Sciatic nerve (tissue), 2 donors: ENCODE data around the gene SLC17A3. TPM values are rescaled to one million over a fixed set of nuclear protein-coding genes. Genes with fewer than 3 reads are reported as not detected.

Experiments
- ATAC-seq: fragments of 200-7000 bp; cut with Tn5 transposase; one replicate; pipeline ENCODE4 v1.9.1; 2020; ENCODE audit warnings: mild to moderate bottlenecking, moderate library complexity
- DNase-seq: peaks from one replicate; pipeline ENCODE4 v3.0.0-alpha.2; 2020; ENCODE audit warnings: low spot score
- intact Hi-C: fragments of 100-400 bp; cut with DNase I; formaldehyde crosslinking; loops from one replicate; pipeline ENCODE4 v1.14.2; 2022
- total RNA-seq: library from RNA; stranded (reverse); fragmentation: NEBNext Ultra II Directional; extraction: Animal tissue kit (Norgen Biotek cat#: 25700); gene quantifications from one replicate; pipeline ENCODE4 v1.2.1, GENCODE V29; 2021
- donor health status: DM: no; HTN: no; CAD: no.
- donor health status: DM: no; HTN: no; CAD: no.

SLC17A3 gene
- total RNA-seq, 1 donor from 2014 or later = not detected

DNA sequence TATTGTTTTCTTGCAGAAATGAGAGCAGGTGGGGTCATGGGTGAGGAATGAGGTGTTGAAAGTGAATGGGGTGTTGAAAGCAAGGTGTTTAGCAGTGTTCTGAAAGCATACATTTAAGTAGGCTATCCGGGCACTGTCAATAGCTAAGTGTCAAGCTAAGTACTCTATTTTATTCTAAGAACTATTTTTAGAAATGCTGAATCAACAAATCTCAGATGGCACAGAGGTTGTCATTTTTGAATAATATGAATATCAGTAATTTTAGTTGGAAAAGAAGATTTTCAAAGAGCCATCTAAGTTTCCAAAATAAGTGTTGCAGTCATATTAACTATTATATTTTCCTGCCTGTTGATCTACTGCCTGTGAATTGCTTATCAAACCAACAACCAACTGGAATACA is 21.7 kb upstream of the SLC17A3 start:
- DNase-seq (no peak), ATAC-seq (no peak)
- intact Hi-C loops = no loop called here

- ATAC-seq = no peak
- intact Hi-C loops = no loop called here
These were observed 19.7 kb upstream of the SLC17A3 start for GRCh38 chr6:25893778-25894177.

DNA sequence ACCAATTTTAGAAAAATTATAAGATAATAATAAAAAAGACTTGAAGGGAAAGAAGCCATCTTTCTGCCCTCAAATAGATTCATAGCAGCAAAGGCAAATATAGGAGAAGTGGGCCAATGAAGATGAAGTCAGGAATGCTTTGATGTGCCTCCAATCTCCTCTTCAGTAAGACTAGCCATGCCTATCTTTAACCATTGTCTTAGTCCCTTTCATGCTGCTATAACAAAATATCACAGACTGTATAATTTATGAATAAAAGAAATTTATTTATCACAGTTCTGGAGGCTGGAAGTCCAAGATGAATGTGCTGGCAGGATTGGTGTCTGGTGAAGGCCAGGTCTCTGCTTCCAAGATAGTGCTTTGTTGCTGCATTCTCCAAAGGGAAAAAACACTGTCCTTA is 18.8 kb upstream of the SLC17A3 start:
- DNase-seq (no peak), ATAC-seq (no peak)
- intact Hi-C loops = no loop called here

More at GRCh38 chr6:25893778-25894177, 19.7 kb upstream of the SLC17A3 start:
- DNase-seq = no peak

- DNase-seq (no peak), ATAC-seq (peak; percentile 55)
- intact Hi-C loops = no loop called here
These were observed 16.1 kb upstream of the SLC17A3 start for GRCh38 chr6:25889877-25890853.

- ATAC-seq = no peak
- intact Hi-C loops = no loop called here
- DNase-seq = no peak
These were observed 14.6 kb upstream of the SLC17A3 start for GRCh38 chr6:25888626-25889025.

DNA sequence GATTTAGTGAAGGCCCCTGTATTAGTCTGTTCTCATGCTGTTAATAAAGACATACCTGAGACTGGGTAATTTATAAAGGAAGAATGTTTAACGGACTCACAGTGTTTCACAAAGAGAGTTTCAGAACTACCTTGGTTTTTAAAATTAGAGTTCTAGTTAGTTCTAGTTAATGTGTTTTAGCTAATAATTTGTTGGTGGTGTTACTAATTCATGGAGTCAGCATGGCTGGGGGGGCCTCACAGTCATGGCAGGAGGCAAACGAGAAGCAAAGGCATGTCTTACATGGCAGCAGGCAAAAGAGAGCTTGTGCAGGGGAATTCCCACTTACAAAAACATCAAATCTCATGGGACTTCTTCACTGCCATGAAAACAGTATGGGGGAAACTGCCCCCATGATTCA is 12.0 kb upstream of the SLC17A3 start:
- no peak for DNase-seq
- intact Hi-C loops = no loop called here
- no peak for ATAC-seq

- DNase-seq (no peak), ATAC-seq (no peak)
- intact Hi-C loops = no loop called here
These were observed 9.9 kb upstream of the SLC17A3 start for GRCh38 chr6:25883991-25884390.

- no peak for DNase-seq
- intact Hi-C loops = no loop called here
- ATAC-seq = no peak
These were observed 9.5 kb upstream of the SLC17A3 start for GRCh38 chr6:25883536-25883935.

DNA sequence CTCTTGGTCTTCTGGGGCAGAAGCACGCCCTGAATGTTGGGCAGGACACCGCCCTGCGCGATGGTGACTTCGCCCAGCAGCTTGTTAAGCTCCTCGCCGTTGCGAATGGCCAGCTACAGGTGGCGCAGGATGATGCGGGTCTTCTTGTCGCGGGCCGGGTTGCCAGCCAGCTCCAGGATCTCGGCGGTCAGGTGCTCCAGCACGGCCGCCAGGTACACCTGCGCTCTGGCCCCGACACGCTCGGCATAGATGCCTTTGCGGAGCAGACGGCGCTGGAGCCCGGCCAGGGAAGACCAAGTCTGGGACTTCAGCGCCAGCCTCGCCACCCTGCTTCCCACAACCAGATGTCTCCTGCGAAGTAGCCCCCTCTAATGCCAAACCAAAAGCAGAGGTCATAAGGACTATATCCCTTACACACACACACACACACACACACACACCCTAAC is 8.0 kb upstream of the SLC17A3 start:
- ATAC-seq (no peak), DNase-seq (peak; percentile 54)
- intact Hi-C loops = no loop called here

GRCh38 chr6:25880601-25881000 is 6.6 kb upstream of the SLC17A3 start:
- ATAC-seq (no peak), DNase-seq (no peak)
- intact Hi-C loops = no loop called here

DNA sequence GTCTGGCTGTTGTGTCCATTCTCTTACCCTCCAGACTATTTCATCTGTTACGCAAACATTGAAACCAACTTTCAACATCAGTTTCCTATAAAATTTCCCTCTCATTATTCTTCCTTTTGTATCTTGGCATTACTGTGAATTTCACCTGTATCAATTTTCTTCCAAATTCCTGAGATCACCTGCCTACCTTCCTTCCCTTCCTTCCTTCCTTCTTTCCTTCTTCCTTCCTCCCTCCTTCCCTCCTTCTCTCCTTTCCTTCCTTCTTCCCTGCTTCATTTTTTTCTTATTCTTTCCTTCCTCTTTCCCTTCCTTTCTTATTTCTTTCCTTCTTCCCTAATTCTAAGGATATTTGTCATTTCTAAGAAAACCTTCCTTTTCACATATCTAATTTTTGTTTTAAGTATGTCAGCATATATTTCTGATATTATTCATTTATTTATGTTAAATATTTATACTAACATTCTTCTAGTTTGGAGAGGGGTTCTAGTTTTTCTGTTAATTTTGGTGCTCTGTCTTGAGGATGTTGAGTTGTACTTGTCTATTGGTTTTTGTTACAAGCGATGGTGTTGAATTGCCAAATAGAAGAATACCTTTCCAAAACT is 4.8 kb upstream of the SLC17A3 start:
- DNase-seq = no peak
- ATAC-seq = no peak
- intact Hi-C loops = no loop called here

DNA sequence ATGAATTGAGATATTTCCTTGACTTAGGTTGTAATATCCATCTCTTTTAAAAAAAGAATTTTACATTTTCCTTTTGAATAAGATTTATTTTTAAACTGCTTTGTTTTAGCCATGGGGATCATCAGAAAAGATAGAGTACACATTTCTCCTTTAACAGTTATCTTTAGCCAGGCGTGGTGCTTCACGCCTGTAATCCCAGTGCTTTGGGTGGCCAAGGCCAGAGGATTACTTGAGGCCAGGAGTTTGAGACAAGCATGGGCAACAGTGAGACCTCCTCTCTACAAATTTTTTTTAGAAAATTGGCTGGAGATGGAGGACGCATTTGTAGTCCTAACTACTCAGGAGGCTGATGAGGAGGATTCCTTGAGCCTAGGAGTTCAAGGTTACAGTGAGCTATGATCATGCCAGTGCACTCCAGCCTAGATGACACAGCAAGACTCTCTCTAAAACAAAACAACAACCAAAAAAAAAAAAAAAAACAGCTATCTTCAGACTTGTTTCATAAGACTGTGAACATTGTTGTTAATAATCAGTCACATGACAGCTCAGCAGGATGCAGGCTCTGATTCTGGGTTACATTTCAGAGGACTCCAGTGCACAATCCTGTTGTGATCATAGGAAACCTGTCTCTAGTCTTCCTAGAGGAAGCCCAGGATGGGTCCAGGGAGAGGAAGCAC is 2.0 kb upstream of the SLC17A3 start:
- ATAC-seq (no peak), DNase-seq (no peak)
- intact Hi-C loops = no loop called here

GRCh38 chr6:25875563-25875905 is 1.5 kb upstream of the SLC17A3 start:
- DNase-seq = no peak
- intact Hi-C loops = no loop called here
- no peak for ATAC-seq

GRCh38 chr6:25874822-25875562 is 949 bp upstream of the SLC17A3 start:
- no peak for ATAC-seq
- DNase-seq = no peak
- intact Hi-C loops = no loop called here

- DNase-seq (no peak), ATAC-seq (no peak)
- intact Hi-C loops = no loop called here
These were observed 1.2 kb downstream of the SLC17A3 start for GRCh38 chr6:25872814-25873213.

- DNase-seq = no peak
- intact Hi-C loops = no loop called here
- ATAC-seq = no peak
These were observed 4.2 kb downstream of the SLC17A3 start for GRCh38 chr6:25869840-25870239.

GRCh38 chr6:25868436-25869183 is 5.4 kb downstream of the SLC17A3 start:
- intact Hi-C loops = no loop called here
- no peak for ATAC-seq

GRCh38 chr6:25866011-25866410 is 8.0 kb downstream of the SLC17A3 start:
- ATAC-seq (no peak), DNase-seq (no peak)
- intact Hi-C loops = no loop called here

More at GRCh38 chr6:25868436-25869183, 5.4 kb downstream of the SLC17A3 start:
- no peak for DNase-seq

- DNase-seq (no peak), ATAC-seq (no peak)
- intact Hi-C loops = no loop called here
These were observed 10.7 kb downstream of the SLC17A3 start for GRCh38 chr6:25863360-25863759.
